GM18873 (cell line): ENCODE results near the gene ACER1.
"Not testable (repeated sequence)": the region's sequence is repeated elsewhere in the genome, so short reads cannot be mapped to it uniquely, and the experiment has no call there.

Source experiments
- ATAC-seq: cut with Tn5 transposase; IDR thresholded peaks from one replicate; pipeline ENCODE4 v1.9.1; 2021; ENCODE audit warnings: mild to moderate bottlenecking, moderate library complexity, moderate number of reproducible peaks; ENCODE audit not compliant: unreplicated experiment, low FRiP score

ACER1 gene

DNA sequence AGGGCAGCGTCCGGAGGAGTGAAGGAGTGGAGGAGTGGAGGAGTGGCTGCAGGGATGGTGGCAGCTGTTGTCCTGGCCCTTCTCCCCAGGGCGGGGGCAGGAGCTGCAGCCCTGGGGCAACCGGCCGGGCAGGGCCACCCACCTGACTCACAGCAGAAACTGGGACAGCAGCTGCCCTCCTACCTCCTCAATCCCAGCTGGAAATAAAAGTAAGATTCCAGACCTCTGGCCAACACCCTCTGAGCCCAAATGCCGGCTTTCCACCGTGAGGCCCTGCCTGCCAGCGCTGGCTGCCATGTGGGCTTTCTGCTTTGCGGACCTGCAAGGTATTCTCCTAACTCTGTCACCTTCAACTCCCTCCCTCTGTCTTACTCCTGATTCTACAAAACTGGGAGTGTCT lies 24.6 kb upstream of the ACER1 start:
- ATAC-seq: no peak

DNA sequence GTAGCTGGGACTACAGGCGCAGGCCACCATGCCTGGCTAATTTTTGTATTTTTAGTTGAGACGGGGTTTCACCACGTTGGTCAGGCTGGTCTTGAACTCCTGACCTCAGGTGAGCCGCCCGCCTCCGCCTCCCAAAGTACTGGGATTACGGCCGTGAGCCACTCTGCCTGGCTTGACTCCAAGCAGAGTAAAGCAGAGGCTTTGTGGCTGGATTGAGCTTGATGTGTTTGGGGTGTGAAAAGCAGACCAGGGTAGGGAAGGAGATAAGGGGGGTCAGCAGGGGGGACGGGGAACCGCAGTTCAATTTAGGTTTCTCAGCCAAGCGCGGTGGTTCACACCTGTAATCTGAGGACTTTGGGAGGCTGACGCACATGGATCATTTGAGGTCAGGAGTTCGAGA lies 23.8 kb upstream of the ACER1 start:
- ATAC-seq: no peak

DNA sequence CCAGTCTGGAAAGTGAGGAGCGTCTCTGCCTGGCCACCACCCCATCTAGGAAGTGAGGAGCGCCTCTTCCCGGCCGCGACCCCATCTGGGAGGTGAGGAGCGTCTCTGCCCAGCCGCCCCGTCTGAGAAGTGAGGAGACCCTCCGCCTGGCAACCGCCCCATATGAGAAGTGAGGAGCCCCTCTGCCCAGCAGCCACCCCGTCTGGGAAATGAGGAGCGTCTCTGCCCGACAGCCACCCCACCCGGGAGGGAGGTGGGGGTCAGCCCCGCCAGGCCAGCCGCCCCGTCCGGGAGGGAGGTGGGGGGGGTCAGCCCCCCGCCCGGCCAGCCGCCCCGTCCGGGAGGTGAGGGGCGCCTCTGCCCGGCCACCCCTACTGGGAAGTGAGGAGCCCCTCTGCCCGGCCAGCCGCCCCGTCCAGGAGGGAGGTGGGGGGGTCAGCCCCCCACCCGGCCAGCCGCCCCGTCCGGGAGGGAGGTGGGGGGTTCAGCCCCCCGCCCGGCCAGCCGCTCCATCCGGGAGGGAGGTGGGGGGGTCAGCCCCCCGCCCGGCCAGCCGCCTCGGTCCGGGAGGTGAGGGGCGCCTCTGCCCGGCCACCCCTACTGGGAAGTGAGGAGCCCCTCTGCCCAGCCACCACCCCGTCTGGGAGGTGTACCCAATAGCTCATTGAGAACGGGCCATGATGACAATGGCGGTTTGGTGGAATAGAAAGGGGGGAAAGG lies 22.1 kb upstream of the ACER1 start:
- ATAC-seq: not testable (repeated sequence)

DNA sequence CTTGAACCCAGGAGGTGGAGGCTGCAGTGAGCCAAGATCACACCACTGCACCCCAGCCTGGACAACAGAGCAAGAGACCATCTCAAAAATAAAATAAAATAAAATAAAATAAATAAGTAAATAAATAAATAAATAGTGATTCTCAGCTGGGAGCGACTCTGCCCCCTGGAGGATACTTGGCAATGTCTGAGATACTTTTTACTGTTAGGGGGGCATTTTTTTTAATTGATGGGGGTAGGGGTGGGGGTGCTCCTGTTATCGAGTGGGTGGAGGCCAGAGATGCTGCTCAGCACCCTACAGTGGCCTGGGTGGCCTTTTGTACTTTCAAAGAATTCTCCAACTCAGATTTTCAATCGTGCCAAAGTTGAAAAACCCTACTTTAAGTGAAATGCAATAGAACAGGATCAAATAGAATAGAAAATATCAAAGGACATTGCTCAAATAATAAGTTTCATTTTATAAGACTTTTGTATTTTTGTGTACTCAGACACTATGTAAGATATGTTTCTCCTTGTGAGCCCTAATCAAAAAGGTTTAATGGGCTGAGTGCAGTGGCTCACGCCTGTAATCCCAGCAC lies 20.8 kb upstream of the ACER1 start:
- no peak for ATAC-seq

DNA sequence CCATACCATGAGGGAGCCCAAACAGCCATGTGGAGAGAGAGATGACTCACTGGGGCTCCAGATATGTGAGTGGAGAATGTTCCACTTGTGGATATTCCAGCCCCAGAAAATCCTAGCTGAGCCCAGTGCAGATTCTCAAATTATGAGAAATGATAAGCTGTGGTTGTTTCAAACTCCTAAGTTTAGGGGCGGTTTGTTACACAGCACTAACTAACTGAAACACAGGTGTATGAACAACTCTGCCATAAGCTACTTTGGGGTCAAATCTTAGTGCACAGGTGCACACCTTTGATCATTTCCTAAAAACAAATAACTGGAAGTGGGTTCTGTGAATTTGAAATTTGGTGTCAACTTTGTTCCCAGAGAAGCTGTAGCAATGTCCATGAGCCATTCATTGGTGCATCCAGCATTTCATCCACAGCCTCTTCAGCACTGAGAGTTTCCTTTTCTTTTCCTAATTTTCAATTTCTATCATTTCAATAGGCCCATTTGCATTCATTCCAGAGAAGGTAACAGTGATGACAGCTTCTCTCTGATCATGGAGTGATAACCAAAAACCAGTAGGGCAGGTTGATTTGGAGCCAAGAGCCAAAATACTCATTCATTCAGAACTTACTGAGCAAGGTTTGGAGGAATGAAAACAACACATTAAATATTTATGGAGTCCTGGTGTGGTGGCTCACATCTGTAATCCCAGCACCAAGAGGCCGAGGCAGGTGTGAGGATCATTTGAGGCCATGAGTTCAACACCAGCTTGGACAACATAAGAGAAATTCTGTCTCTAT lies 19.2 kb upstream of the ACER1 start:
- ATAC-seq: no peak

DNA sequence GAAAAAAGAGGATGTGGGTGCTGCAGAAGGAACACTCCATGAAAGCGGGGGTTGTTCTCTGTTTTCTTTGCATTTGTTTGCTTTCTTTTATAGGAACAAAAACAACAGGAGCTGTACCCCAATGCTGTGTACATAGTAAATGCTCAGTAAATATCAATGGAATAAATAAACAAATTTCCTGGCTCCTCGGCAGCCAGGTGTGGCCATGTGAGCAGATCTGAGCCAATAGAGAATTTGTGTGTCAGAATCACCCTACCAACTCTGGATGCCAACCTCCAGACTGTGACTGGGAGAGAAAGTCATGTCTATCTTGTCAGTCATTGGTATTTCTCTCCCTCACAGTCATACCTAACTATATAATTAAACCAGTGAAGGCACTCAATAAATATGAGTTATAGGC lies 17.3 kb upstream of the ACER1 start:
- ATAC-seq: no peak

DNA sequence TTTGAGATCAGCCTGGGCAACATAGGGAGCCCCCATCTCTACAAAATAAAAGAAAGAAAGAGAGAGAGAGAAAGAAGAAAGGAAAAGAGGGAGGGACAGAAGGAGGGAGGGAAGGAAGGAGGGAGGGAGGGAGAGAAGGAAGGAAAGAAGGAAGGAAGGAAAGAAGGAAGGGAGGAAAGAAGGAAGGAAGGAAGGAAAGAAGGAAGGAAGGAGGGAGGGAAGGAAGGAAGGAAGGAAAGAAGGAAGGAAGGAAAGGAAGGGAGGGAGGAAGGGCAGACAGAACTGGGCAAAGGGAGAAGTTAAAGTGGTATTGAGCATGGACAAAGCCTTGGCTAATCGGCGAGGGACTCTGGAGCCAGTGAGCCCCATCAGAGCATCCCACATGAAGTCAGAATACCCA lies 15.9 kb upstream of the ACER1 start:
- not testable (repeated sequence) for ATAC-seq

DNA sequence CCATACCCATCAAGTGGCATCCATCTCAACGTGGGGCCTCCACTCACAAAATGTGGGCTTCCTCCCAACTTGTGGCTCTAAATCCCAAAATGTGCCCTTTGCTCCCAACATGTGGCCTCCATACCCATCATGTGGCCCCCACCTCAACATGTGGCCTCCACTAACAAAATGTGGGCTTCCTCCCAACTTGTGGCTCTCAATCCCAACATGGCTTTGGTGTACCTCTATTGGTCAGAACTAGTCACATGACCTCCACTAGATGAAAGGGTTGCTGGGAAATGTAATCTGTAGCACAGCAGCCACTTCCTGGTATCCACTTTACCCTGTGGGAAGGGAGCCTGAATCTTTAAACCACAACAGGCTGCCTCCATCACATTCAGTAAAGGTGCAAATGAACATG lies 10.1 kb upstream of the ACER1 start:
- no peak for ATAC-seq

DNA sequence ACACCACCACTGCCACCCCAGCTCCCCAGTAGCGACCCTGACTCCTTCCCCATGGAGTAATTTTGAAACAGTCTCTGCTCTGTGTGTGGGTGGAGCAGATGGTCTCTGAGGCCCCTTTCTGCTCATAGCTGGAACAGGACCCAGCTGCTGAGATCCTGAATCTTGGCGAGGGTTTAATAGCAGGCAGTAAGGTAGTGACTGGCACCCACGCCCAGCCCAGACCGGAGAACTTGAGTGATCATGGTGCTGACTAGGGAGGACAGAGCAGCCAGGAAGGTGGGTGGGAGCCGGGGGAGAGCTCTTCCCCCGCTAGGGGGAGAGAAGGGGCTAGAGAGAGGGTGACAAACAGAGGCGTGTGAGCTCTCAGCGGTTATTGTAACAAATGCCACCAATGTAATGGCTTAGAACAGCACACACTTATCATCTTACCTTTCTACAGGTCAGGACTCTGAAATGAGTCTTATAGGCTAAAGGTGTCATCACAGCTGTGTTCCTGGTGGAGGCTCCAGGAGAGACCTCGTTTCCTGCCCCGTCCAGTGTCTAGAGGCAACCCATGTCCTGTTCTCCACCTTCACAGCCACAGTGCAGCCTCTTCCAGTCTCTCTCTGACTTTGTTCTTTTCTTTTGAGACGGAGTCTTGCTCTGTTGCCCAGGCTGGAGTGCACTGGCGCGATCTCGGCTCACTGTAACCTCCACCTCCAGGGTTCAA lies 7.2 kb upstream of the ACER1 start:
- ATAC-seq: no peak

DNA sequence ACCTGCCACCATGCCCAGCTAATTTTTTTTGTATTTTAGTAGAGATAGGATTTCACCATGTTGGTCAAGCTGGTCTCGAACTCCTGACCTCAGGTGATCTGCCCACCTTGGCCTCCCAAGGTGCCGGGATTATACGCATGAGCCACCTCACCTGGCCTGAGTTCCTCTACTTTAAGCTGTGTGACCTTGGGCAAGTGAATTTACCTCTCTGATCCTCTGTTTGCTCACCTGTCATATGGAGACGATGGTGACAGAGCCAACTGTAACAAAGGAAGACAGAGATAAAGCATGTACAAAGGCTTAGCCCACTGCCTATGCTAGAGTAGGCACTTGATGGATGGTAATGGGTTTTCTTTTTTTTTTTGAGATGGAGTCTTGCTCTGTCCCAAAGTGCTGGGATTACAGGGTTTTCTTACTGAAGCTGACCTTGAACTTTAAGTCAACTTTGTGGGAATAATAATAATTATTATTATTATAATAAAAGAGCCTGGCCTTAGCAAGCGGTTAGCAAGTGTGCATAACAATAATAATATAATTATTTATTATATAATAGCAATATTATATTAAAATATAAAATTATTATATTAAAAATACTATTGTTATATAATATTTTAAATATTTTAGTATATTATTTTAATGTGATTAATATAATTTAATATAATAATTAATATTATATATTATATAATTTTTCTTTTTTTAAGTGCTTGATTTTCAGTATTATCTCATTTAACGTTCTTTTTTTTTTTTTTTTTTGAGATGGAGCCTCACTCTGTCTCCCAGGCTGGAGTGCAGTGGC lies 1.3 kb upstream of the ACER1 start:
- ATAC-seq: no peak

DNA sequence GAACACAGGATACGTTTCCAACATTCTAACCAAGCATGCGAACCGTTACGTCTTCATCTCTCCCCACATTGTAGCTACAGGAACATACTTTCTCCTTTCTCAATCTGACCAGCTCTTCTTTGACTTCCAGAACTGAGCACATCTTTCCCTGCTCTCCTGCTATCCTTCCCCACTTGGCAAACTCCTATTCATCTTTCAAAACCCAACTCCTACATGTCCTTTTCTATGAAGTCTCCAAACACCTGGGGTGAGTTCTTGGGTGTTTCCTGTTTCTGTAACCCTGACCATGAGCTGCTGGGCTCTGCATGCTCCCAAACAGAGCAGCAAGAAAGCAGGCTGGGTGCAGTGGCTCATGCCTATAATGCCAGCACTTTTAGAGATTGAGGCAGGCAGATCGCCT lies 6.6 kb downstream of the ACER1 start:
- no peak for ATAC-seq

DNA sequence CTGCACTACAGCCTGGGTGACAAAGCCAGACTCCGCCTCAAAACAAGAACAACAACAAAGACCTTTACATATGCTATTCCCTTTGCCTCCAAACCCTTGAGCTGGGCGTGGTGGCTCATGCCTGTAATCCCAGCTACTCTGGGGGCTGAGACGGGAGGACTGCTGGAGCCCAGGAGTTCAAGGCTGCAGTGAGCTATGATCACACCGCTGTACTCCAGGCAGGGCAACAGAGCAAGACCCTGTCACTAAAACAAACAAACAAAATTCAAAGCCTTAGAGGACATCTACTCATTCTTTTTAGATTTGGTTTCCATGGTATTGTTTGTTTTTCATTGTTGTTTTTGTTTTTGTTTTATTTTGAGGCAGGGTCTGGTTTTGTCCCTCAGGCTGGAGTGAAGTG lies 7.8 kb downstream of the ACER1 start:
- no peak for ATAC-seq

DNA sequence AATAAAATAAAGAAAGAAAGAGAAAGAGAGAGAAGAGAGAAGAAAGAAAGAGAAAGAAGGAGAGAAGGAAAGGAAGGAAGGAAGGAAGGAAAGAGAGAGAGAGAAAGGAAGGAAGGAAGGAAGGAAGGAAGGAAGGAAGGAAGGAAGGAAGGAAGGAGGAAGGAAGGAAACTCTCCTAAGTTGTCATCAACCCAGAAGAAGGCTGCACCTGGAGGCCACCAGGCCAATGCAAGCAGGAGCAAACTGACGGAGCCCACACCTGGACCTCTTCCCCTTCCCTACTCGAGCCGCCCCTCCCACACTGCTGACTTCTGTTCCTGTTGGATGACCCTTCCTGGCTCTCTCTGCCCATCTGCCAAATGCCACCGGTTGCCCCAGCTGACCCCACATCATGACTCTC lies 8.7 kb downstream of the ACER1 start:
- no peak for ATAC-seq

DNA sequence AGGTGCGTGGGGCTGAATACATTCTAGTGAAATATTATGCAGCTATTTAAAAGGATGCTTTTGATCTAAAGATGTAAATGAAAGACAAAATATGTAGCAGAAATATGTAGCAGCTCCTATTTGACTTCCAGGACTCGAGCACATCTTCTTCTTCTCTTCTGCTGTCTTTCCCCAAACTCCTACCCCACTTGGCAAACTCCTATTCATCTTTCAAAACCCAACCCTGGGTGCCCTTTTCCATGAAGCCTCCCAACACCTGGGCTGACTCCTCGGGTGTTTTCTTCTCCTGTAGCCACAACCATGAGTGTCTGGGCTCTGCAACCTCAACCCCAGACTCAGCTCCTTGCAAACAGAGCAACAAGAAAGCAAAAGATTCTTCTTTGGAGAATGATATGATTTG lies 11.1 kb downstream of the ACER1 start:
- ATAC-seq: no peak

DNA sequence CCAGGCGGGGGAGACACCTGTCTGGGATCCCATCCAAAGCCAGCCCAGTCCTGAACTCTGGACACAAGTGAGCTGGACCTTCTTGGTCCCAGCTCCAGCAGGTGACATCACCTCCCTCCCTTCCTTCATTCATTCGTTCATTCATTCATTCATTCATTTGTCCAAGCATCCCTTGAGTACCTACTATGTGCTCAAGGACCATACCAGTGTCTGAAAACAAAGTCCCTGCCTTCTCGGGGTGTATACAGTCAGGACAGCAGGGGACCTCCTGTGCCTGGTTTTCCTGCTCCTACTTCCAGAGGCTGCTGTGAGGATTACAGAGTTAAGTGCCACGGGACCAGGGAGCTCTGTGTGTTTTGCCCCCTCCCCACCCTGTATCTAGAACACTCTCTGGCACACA lies 14.0 kb downstream of the ACER1 start:
- no peak for ATAC-seq

DNA sequence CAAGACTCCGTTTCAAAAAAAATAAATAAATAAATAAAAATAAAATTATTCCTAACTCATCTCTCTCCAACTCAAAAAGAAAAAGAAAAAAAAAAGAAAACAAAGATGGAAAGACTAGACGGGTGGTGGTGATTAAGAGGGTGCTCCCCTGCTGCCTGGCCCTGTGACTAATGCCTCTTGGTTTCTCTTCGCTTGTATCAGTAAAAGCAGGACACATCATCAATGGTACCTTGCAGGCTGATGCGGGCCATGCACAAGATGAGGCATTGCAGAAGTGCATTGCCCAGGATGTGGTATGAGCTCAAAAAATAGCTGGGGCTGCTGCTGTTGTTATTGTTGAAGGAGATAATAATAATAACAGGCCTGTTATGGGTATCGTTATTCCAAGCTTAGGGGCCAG lies 14.6 kb downstream of the ACER1 start:
- no peak for ATAC-seq

DNA sequence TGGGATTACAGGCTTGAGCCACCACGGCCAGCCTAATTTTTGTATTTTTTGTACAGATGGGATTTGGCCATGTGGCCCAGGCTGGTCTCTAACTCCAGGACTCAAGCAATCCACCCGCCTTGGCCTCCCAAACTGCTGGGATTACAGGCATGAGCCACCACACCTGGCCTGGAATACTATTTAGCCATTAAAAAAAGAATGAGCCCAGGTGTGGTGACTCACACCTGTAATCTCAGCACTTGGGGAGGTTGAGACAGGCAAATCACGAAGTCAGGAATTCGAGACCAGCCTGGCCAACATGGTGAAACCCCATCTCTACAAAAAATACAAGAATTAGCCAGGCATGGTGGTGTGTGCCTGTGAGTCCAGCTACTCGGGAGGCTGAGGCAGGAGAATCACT lies 17.8 kb downstream of the ACER1 start:
- not testable (repeated sequence) for ATAC-seq

DNA sequence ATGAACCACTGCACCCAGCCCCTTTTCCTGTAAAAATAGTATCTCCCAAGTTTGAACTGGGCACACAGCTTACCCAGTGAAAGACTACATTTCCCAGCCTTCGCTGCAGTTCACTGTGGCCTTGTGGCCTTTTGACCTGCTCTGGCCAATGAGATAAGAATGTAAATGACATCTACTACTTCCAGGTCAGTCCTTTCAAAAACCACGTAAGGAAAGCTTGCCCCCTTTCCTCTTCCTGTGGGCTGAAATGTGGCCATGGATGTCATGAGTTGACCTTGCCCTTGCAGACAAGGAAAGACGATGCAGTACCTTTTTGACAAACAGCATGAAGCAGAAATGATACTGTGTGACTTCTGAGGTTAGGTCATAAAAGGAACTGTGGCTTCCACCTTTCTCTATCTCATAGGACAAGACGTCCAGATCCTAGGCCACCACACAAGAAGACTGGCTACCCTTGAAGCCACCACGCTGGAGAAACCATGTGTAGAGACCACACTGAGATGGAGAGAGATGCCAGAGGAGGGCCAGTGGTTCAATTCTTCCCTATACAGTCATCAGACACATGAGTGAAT lies 19.9 kb downstream of the ACER1 start:
- no peak for ATAC-seq

DNA sequence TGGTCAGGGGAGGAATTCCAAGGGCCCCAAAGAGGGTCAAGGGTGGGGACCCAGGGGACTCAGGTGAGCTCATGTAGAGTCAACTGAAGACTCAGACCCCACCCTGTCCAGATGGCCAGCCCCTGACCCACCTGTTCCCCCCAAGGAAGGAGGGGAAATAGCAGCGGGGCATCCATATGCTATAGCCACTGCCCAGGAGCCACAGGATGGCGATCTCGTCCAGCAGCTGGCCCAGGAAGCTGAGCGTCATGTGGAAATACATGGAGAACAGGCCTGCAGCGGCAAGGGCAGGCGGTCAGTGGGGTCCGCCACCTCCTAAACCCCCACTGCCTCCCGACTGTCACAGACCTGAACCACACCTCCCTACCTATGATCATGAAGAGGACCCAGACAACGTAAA lies 21.4 kb downstream of the ACER1 start:
- no peak for ATAC-seq

DNA sequence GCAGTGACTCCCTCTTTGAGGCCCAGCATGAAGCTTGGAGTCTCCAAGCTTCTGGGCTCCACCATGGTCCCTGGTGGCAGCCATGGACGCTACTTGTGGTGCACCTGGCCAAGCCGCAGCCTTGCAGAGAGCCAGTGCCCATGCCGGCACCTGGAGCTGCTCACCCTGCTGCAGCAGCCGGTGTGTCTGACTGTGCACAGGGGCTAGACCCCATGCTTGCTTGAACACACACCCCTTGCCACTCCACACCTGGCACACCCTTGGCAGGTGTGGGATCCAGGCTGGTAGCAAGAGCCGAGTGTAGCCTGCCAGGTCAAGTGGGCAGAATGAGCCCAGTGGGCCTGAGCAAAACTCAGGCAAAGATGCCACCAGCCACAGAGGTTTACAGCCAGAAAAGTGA lies 35.0 kb downstream of the ACER1 start:
- no peak for ATAC-seq
